Measurements from ENCODE around the gene WDCP.
"Not testable (repeated sequence)": the region's sequence is repeated elsewhere in the genome, so short reads cannot be mapped to it uniquely, and the experiment has no call there.

WDCP gene

DNA sequence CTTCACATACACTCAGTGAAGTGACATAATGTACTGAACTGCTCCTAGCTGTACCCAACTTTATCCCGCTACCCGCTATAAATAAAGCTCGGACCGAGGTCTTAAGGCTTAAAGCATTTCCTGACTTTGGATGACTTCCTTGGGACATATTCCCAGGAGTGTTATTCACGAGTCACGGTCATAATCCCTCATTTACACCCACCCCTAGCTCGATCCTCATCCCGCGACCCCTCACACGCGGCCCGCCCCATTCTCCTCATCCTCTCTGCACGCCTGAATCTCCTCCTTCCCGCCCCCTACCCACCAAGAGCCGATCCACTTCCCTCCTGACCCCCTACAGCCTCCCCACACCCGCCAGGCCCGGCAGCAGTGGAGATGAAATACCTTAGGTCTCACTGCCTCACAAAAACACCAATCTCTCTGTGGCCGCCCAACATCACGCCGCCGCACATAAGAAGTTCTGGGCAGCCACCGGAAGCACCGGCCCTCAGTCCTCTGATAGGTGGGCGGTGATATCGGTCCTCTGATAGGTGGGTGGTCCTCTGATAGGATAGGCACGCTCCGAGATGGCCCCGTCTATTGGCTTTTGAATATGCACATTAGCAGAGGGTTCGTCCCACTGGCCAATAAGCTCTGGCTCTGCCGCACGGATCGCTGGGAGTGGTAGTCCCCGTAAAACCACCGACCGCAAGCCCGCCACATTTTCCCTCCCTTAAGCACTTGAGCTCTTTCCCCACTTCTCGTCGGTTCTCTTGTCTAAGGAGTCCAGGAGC lies at the start of gene WDCP:
Gene WDCP (minus strand): TSS at position 462 of the 773 bp plus-strand sequence. CDS start 7,897 bp downstream, outside the sequence.
- H3K9ac ChIP-seq (ENCODE audit: low read length), result peak within 1 kb of the TSS; percentile 46
- peak within 1 kb of the TSS; percentile 53 for H3K27ac ChIP-seq (ENCODE audit: low read depth, low read length)
- peaks cover 4% of the 10 kb centered on the region for H3K27me3 ChIP-seq (ENCODE audit: control insufficient read depth, insufficient read depth, low read length)
- H3K36me3 ChIP-seq (ENCODE audit: control insufficient read depth, insufficient read depth, low read length), result no peaks in the 10 kb centered on the region
- H3K4me3 ChIP-seq (ENCODE audit: low read length), result peak within 1 kb of the TSS; percentile 79
- peaks cover 3% of the 10 kb centered on the region for H3K4me1 ChIP-seq (ENCODE audit: control insufficient read depth, insufficient read depth, low read length)

DNA sequence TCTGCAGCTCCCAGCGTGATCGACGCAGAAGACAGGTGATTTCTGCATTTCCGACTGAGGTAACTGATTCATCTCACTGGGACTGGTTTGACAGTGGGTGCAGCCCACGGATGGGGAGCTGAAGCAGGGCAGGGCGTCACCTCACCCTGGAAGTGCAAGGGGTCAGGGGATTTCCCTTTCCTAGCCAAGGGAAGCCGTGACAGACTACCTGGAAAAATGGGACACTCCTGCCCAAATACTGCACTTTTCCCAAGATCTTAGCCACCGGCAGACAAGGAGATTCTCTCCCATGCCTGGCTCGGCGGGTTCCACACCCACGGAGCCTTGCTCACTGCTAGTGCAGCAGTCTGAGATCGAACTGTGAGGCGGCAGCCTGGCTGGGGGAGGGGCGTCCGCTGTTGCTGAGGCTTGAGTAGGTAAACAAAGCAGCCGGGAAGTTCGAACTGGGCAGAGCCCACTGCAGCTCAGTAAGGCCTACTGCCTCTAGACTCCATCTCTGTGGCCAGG lies 48.0 kb upstream of the WDCP start:
- H3K4me3 ChIP-seq (ENCODE audit: low read length); H3K4me1 ChIP-seq (ENCODE audit: control insufficient read depth, insufficient read depth, low read length); H3K27ac ChIP-seq (ENCODE audit: low read depth, low read length); H3K27me3 ChIP-seq (ENCODE audit: control insufficient read depth, insufficient read depth, low read length); H3K36me3 ChIP-seq (ENCODE audit: control insufficient read depth, insufficient read depth, low read length); H3K9ac ChIP-seq (ENCODE audit: low read length): not testable (repeated sequence)

GRCh38 chr2:24093270-24093669 lies 46.1 kb upstream of the WDCP start:
- H3K27me3 ChIP-seq (ENCODE audit: control insufficient read depth, insufficient read depth, low read length); H3K4me3 ChIP-seq (ENCODE audit: low read length); H3K27ac ChIP-seq (ENCODE audit: low read depth, low read length); H3K36me3 ChIP-seq (ENCODE audit: control insufficient read depth, insufficient read depth, low read length); H3K4me1 ChIP-seq (ENCODE audit: control insufficient read depth, insufficient read depth, low read length); H3K9ac ChIP-seq (ENCODE audit: low read length): not testable (repeated sequence)

DNA sequence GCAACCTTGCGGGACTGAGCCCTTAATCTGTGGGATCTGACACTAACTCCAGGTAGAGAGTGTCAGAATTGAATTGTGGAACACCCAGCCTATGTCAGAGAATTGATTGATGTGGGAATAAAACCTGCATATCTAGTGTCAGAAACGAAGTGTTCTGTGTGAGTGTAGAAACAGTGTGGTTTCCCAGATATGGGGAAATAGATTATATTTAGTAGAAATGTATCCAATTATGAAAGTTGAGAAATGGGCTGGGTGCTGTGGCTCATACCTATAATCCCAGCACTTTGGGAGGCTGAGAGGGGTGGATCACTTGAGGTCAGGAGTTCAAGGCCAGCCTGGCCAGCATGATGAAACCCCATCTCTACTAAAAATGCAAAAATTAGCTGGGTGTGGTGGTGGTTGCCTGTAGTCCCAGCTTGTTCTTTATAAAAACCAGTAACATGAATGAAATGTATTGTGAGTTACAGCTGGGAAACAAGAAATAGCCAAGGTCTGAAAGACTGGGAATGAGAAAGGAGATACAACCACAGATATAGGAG lies 41.7 kb upstream of the WDCP start:
- peaks cover 4% of the 10 kb centered on the region for H3K4me1 ChIP-seq (ENCODE audit: control insufficient read depth, insufficient read depth, low read length)
- no peak overlapping the region for H3K9ac ChIP-seq (ENCODE audit: low read length)
- H3K36me3 ChIP-seq (ENCODE audit: control insufficient read depth, insufficient read depth, low read length), result no peaks in the 10 kb centered on the region
- H3K4me3 ChIP-seq (ENCODE audit: low read length), result no peak overlapping the region
- no peak overlapping the region for H3K27ac ChIP-seq (ENCODE audit: low read depth, low read length)
- H3K27me3 ChIP-seq (ENCODE audit: control insufficient read depth, insufficient read depth, low read length), result no peaks in the 10 kb centered on the region

DNA sequence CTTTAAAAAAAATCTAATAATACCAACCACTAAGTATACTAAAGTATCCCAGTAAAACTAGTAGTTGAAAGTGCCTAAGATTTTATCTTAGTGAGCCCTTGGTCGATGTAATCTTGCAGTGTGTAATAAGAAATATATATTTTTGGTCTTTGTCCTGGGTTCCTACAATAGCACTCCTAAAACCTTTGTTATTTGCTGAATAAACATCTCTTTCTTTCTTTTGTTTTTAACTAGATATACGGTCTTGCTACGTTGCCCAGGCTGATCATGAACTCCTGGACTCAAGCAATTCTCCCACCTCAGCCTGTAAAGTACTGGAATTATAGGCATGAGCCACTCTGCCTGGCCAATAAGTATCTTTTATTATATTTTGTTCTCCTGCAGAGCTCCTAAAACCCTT lies 39.8 kb upstream of the WDCP start:
- no peak overlapping the region for H3K27ac ChIP-seq (ENCODE audit: low read depth, low read length)

DNA sequence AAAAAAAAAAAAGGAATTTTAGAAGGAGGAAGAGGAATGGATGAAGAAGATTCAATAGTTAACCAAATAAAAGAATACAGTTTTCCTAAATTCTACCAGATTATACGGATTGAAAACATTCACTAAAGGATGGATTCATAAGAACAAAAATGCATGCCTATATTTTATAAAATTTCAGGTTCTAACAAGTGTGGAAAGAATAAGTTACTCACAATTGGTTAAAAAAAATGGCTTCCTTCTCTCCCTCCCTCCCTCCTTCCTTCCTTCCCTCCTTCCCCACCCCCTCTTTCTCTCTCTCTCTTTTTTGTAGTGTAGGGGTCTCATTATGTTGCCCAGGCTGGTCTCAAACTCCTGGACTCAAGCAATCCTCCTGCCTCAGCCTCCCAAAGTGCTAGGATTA lies 39.0 kb upstream of the WDCP start:
- Histone ChIP-seq H3K27ac (ENCODE audit: low read depth, low read length) (no peak overlapping the region), H3K36me3 (ENCODE audit: control insufficient read depth, insufficient read depth, low read length) (peaks cover 3% of the 10 kb centered on the region), H3K4me3 (ENCODE audit: low read length) (no peak overlapping the region), H3K4me1 (ENCODE audit: control insufficient read depth, insufficient read depth, low read length) (peaks cover 8% of the 10 kb centered on the region), H3K9ac (ENCODE audit: low read length) (no peak overlapping the region), H3K27me3 (ENCODE audit: control insufficient read depth, insufficient read depth, low read length) (no peaks in the 10 kb centered on the region)

More for the DNA sequence above, 39.8 kb upstream of the WDCP start:
- peaks cover 8% of the 10 kb centered on the region for H3K4me1 ChIP-seq (ENCODE audit: control insufficient read depth, insufficient read depth, low read length)
- H3K27me3 ChIP-seq (ENCODE audit: control insufficient read depth, insufficient read depth, low read length), result no peaks in the 10 kb centered on the region
- H3K4me3 ChIP-seq (ENCODE audit: low read length), result no peak overlapping the region
- H3K36me3 ChIP-seq (ENCODE audit: control insufficient read depth, insufficient read depth, low read length), result peaks cover 3% of the 10 kb centered on the region
- H3K9ac ChIP-seq (ENCODE audit: low read length), result no peak overlapping the region

DNA sequence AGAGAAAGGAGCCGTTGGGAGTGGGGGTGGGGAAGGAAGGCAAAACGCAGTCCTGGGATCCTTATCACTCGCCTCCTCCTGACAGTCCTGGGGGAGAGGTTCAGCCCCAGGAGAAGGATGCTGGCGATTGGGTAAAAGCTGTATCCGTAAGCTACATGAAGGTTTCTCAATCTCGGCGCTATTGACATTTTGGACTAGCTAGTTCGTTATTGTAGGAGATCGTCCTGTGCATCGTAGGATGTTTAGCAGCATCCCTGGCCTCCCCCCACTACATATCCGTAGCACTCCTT lies 38.0 kb upstream of the WDCP start:
- Histone ChIP-seq H3K4me1 (ENCODE audit: control insufficient read depth, insufficient read depth, low read length) (peaks cover 8% of the 10 kb centered on the region), H3K36me3 (ENCODE audit: control insufficient read depth, insufficient read depth, low read length) (peaks cover 3% of the 10 kb centered on the region)

DNA sequence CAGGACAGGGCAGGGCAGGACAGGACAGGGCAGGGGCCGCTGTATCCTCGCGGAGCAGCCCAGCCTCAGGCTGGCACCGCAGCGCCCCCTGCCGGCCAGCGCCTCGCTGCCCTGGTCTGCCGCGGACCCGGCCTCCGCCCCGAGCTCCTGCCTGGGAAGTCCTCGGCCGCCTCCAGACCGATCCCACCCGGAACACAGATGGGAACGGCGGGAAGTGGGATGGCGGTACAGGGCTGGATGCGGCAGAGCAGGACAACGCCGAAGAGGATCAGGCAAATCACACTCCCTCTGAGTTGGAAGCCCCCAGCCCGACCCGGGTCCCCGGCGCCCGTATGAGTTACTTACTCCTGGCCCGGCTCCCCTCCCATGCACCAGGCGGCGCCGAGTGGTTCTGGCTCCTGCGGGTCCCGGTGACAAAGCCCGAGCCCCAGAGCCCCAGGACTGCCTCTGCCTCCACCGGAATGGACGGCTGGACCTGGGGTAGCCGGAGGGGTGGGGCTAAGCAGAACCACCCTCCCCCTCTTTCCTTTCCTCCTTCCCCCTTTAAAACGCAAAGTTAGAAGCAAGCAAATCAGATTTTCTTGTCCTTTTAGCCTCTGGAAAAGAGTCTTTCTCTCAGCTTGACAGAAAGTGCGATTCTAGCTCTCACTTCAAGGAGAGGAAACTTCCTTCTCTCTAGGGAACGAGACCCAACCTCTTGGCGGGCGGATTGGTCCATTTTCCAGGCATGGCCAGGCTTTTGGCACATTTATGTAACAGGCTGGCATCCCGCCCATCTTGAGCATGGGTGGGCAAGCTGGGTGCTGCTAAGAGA lies 37.4 kb upstream of the WDCP start, which contains the start of gene TP53I3:
Gene TP53I3 (minus strand): TSS at position 449 of the 814 bp plus-strand sequence. CDS start 508 bp downstream, outside the sequence.
- H3K27me3 ChIP-seq (ENCODE audit: control insufficient read depth, insufficient read depth, low read length), result no peaks in the 10 kb centered on the region
- peaks cover 5% of the 10 kb centered on the region for H3K36me3 ChIP-seq (ENCODE audit: control insufficient read depth, insufficient read depth, low read length)
- peak within 1 kb of the TSS; percentile 65 for H3K4me3 ChIP-seq (ENCODE audit: low read length)
- peaks cover 8% of the 10 kb centered on the region for H3K4me1 ChIP-seq (ENCODE audit: control insufficient read depth, insufficient read depth, low read length)
- H3K9ac ChIP-seq (ENCODE audit: low read length), result peak within 1 kb of the TSS; percentile 94
- H3K27ac ChIP-seq (ENCODE audit: low read depth, low read length), result peak within 1 kb of the TSS; percentile 93

More for the DNA sequence above, 38.0 kb upstream of the WDCP start:
- H3K4me3 ChIP-seq (ENCODE audit: low read length), result peak overlapping the region; percentile 65
- H3K9ac ChIP-seq (ENCODE audit: low read length), result peak overlapping the region; percentile 94
- no peaks in the 10 kb centered on the region for H3K27me3 ChIP-seq (ENCODE audit: control insufficient read depth, insufficient read depth, low read length)
- H3K27ac ChIP-seq (ENCODE audit: low read depth, low read length), result peak overlapping the region; percentile 93

DNA sequence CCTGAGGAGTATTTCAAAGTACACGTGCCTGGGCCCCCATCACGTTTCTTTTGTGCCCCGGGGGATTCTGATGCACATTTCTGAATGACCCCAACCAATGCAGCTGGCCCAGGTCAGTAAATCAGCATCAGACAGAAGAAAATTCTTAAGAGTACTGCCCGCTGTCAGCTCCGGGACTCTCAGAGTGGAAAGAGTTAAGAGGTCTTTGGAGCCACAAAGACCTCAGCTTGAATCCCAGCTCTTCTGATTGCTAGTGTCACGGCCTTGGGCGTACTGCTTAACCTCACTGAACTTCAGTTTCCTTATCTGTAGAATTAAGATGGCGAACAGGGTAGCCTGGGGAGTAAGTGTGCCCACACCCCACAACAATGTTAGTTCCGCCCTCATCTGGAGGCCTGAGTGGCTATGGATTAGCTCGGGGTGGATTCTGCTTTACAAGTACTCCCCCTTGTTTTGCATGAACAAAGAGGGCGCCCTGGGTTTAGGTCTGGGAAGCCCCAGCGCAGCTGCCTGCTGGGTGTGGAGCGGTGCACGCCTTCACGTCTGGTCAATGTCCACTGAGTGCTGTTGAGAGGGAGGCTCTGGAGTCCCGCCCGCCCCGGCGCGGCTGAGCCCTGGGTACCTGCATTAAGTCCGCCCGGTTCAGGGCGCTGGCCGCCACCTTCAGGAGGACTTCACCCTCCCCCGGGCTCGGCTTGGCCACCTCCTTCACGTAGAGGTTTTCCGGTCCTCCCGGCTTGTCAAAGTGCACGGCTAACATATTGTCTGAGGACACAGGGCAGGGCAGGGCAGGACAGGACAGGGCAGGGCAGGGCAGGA lies 36.6 kb upstream of the WDCP start:
- Histone ChIP-seq H3K4me1 (ENCODE audit: control insufficient read depth, insufficient read depth, low read length) (peaks cover 8% of the 10 kb centered on the region), H3K27me3 (ENCODE audit: control insufficient read depth, insufficient read depth, low read length) (no peaks in the 10 kb centered on the region), H3K4me3 (ENCODE audit: low read length) (peak overlapping the region; percentile 65), H3K27ac (ENCODE audit: low read depth, low read length) (peak overlapping the region; percentile 93), H3K9ac (ENCODE audit: low read length) (peak overlapping the region; percentile 63), H3K36me3 (ENCODE audit: control insufficient read depth, insufficient read depth, low read length) (peaks cover 8% of the 10 kb centered on the region)

- H3K36me3 ChIP-seq (ENCODE audit: control insufficient read depth, insufficient read depth, low read length), result peaks cover 8% of the 10 kb centered on the region
- peak overlapping the region; percentile 93 for H3K27ac ChIP-seq (ENCODE audit: low read depth, low read length)
- H3K9ac ChIP-seq (ENCODE audit: low read length), result peak overlapping the region; percentile 63
Measured at GRCh38 chr2:24082787-24083566, 35.8 kb upstream of the WDCP start.

DNA sequence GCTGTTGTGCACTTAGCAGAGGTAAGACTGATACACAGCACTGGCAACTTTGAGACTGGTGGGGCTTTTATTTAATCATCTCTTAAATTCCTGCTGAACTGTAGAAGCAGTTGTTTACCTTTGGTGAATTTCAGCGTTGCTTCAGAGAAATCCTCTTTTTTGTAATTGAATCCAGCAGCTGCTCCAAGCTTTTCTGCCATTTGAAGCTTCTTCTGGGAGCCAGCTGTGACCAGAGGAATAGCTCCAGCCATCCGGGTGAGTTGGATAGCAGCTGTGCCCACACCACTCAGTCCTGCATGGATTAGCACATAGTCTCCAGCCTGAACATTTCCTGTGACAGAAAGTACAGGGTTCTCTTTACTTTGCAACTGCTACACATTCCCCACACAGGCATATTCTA lies 33.5 kb upstream of the WDCP start:
- no peak overlapping the region for H3K27ac ChIP-seq (ENCODE audit: low read depth, low read length)
- H3K27me3 ChIP-seq (ENCODE audit: control insufficient read depth, insufficient read depth, low read length), result no peaks in the 10 kb centered on the region
- no peak overlapping the region for H3K9ac ChIP-seq (ENCODE audit: low read length)
- peaks cover 10% of the 10 kb centered on the region for H3K36me3 ChIP-seq (ENCODE audit: control insufficient read depth, insufficient read depth, low read length)
- H3K4me3 ChIP-seq (ENCODE audit: low read length), result no peak overlapping the region
- H3K4me1 ChIP-seq (ENCODE audit: control insufficient read depth, insufficient read depth, low read length), result peaks cover 13% of the 10 kb centered on the region

More at GRCh38 chr2:24082787-24083566, 35.8 kb upstream of the WDCP start:
- no peaks in the 10 kb centered on the region for H3K27me3 ChIP-seq (ENCODE audit: control insufficient read depth, insufficient read depth, low read length)
- peak overlapping the region; percentile 65 for H3K4me3 ChIP-seq (ENCODE audit: low read length)
- peaks cover 8% of the 10 kb centered on the region for H3K4me1 ChIP-seq (ENCODE audit: control insufficient read depth, insufficient read depth, low read length)
